ENCODE results near the gene ZCCHC4.
A peak's percentile ranks its signal among the peaks of the same experiment; 100 is the strongest.

The ZCCHC4 gene

GRCh38 chr4:25312496-25313200 is at the start of gene ZCCHC4:
TSS of gene ZCCHC4 (plus strand) at chr4:25312774. CDS start at chr4:25312810, 36 bp downstream.
- no peak for TF ChIP-seq ZNF274 (IDR thresholded peaks at IDR 0.05; ENCODE audit: low read depth, low read length)
- peak within 1 kb of the TSS; percentile 94 for H3K4me3 ChIP-seq (ENCODE audit: low read length)

- H3K4me3 ChIP-seq (ENCODE audit: low read length), result no peak overlapping the region
- no peak for TF ChIP-seq ZNF274 (IDR thresholded peaks at IDR 0.05; ENCODE audit: low read depth, low read length)
These were observed 40.7 kb upstream of the ZCCHC4 start for GRCh38 chr4:25271866-25272265.

GRCh38 chr4:25280210-25280609 is 32.4 kb upstream of the ZCCHC4 start:
- TF ChIP-seq ZNF274 (IDR thresholded peaks at IDR 0.05; ENCODE audit: low read depth, low read length), result no peak
- no peak overlapping the region for H3K4me3 ChIP-seq (ENCODE audit: low read length)

GRCh38 chr4:25283948-25284347 is 28.6 kb upstream of the ZCCHC4 start:
- H3K4me3 ChIP-seq (ENCODE audit: low read length), result no peak overlapping the region
- TF ChIP-seq ZNF274 (IDR thresholded peaks at IDR 0.05; ENCODE audit: low read depth, low read length), result no peak

- no peak overlapping the region for H3K4me3 ChIP-seq (ENCODE audit: low read length)
- TF ChIP-seq ZNF274 (IDR thresholded peaks at IDR 0.05; ENCODE audit: low read depth, low read length), result no peak
These were observed 28.1 kb upstream of the ZCCHC4 start for GRCh38 chr4:25284466-25284865.

- H3K4me3 ChIP-seq (ENCODE audit: low read length), result no peak overlapping the region
- TF ChIP-seq ZNF274 (IDR thresholded peaks at IDR 0.05; ENCODE audit: low read depth, low read length), result no peak
These were observed 22.0 kb upstream of the ZCCHC4 start for GRCh38 chr4:25290490-25291067.

GRCh38 chr4:25291158-25291733 is 21.3 kb upstream of the ZCCHC4 start:
- TF ChIP-seq ZNF274 (IDR thresholded peaks at IDR 0.05; ENCODE audit: low read depth, low read length), result no peak

GRCh38 chr4:25297528-25298242 is 14.9 kb upstream of the ZCCHC4 start:
- H3K4me3 ChIP-seq (ENCODE audit: low read length), result no peak overlapping the region
- no peak for TF ChIP-seq ZNF274 (IDR thresholded peaks at IDR 0.05; ENCODE audit: low read depth, low read length)

More at GRCh38 chr4:25291158-25291733, 21.3 kb upstream of the ZCCHC4 start:
- no peak overlapping the region for H3K4me3 ChIP-seq (ENCODE audit: low read length)

- H3K4me3 ChIP-seq (ENCODE audit: low read length), result no peak overlapping the region
- TF ChIP-seq ZNF274 (IDR thresholded peaks at IDR 0.05; ENCODE audit: low read depth, low read length), result no peak
These were observed 12.9 kb upstream of the ZCCHC4 start for GRCh38 chr4:25299476-25300203.

- no peak overlapping the region for H3K4me3 ChIP-seq (ENCODE audit: low read length)
- no peak for TF ChIP-seq ZNF274 (IDR thresholded peaks at IDR 0.05; ENCODE audit: low read depth, low read length)
These were observed 11.1 kb upstream of the ZCCHC4 start for GRCh38 chr4:25301471-25301870.

- TF ChIP-seq ZNF274 (IDR thresholded peaks at IDR 0.05; ENCODE audit: low read depth, low read length), result no peak
- H3K4me3 ChIP-seq (ENCODE audit: low read length), result no peak overlapping the region
These were observed 9.9 kb upstream of the ZCCHC4 start for GRCh38 chr4:25302626-25303025.

- no peak for TF ChIP-seq ZNF274 (IDR thresholded peaks at IDR 0.05; ENCODE audit: low read depth, low read length)
- no peak overlapping the region for H3K4me3 ChIP-seq (ENCODE audit: low read length)
These were observed 9.0 kb upstream of the ZCCHC4 start for GRCh38 chr4:25303578-25303977.

- TF ChIP-seq ZNF274 (IDR thresholded peaks at IDR 0.05; ENCODE audit: low read depth, low read length), result no peak
These were observed 6.0 kb upstream of the ZCCHC4 start for GRCh38 chr4:25306518-25307057.

GRCh38 chr4:25307596-25307995 is 5.0 kb upstream of the ZCCHC4 start:
- no peak overlapping the region for H3K4me3 ChIP-seq (ENCODE audit: low read length)
- TF ChIP-seq ZNF274 (IDR thresholded peaks at IDR 0.05; ENCODE audit: low read depth, low read length), result no peak

More at GRCh38 chr4:25306518-25307057, 6.0 kb upstream of the ZCCHC4 start:
- H3K4me3 ChIP-seq (ENCODE audit: low read length), result no peak overlapping the region

Measured in GM08714 (cell line).